Stimulated activated naive CD8-positive, alpha-beta T cell treated with anti-CD3 and anti-CD28 coated beads, Interleukin-15, Interleukin-2, amounts not matched to agents 100 ng/mL and 50 ng/mL, for 24 hours (primary cell): Measurements from ENCODE around the gene ZNF497.
"Not testable (repeated sequence)": the region's sequence is repeated elsewhere in the genome, so short reads cannot be mapped to it uniquely, and the experiment has no call there.

Source experiments
- H3K27ac Mint-ChIP-seq: one replicate; pipeline ENCODE4 v1.8.0; 2021; ENCODE audit warnings: mild to moderate bottlenecking, mixed read lengths
- H3K27me3 Mint-ChIP-seq: one replicate; pipeline ENCODE4 v1.8.0; 2021; ENCODE audit warnings: mixed read lengths
- H3K36me3 Mint-ChIP-seq: one replicate; pipeline ENCODE4 v1.8.0; 2021; ENCODE audit warnings: low read depth, mixed read lengths
- H3K4me1 Mint-ChIP-seq: one replicate; pipeline ENCODE4 v1.8.0; 2021; ENCODE audit warnings: low read depth, mixed read lengths
- H3K4me3 Mint-ChIP-seq: one replicate; pipeline ENCODE4 v1.8.0; 2021; ENCODE audit warnings: mild to moderate bottlenecking, mixed read lengths
- H3K9me3 Mint-ChIP-seq: one replicate; pipeline ENCODE4 v1.8.0; 2021; ENCODE audit warnings: mixed read lengths

The ZNF497 gene

DNA sequence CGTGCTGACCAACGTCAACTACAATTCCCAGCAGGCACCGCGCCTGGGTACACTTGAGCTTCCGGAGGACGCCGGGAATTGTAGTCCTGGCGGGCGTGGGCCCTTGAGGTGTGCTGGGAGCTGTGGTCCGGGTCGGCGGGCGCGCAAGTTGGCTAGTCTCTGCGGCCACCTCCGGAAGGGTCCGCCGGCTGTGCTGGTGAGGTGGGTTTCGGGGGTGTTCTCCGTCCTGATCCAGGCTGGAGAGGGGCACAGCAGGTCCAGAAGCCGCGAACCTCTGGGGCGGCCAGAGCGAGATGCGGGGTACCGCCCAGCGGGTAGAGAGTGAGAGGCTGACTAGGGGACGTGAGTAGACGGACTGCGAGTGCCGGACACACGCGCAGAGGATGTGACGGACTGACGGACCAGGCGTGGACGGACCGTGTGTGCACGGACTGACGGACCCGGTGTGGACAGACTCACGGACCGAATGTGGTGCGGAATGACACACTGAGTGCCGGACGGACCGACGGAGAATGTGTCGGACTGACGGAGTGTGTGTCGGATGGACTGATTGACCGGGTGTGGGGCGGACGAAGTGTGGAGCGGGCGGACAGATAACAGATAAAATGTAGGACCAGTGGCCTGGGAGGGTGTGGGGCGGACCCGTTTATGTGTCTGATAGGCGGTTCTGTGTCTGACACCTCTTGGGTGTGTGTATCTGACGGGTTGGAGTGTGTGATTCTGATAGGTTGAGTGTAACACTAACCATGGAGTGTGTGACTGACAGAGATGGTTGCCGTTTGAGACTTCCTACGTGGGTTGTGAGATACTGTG, 35.4 kb downstream of the ZNF497 start, which contains the start of gene ZSCAN22:
Gene ZSCAN22, plus strand, starts transcription at position 81 of the 813 bp plus-strand sequence. CDS start 7,809 bp downstream, outside the sequence.
- Mint-ChIP-seq H3K4me1 (no peaks in the 10 kb centered on the region), H3K27ac (no peak within 1 kb of the TSS), H3K36me3 (peaks cover 4% of the 10 kb centered on the region), H3K9me3 (no peaks in the 10 kb centered on the region), H3K27me3 (no peaks in the 10 kb centered on the region), H3K4me3 (no peak within 1 kb of the TSS)

- no peaks in the 10 kb centered on the region for H3K4me1 Mint-ChIP-seq
Observed at GRCh38 chr19:58326501-58326913, 36.0 kb downstream of the ZNF497 start.

DNA sequence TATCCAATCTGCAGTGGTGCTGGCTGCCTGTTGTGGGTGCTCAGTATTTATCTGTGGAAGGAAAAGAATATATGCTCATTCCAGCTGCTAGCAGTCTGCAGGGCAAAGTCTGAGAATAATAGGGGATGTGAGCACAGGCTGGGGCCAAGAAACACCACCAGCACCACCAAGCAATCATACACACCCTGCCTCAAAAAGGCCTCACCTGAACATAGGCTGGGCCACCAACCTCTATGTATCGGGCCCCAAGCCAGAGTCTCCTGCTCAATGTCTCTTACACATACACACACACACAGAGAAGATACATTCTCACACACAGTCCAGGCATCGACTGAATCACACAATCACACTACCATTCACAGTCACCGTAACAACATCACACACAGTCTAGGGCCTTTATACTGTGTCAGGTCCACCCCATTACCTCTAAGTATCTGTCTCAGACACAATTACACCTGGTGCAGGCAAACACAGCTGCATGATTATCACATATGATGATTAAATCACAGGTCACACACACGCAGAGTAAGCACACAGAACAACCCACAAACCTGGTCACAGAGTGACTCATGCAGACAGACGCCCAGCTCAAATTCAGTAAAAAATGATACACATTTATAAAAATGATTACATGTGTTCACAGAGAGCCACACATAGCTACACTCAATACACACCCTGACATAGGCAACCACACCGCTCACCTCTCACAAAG, 37.1 kb downstream of the ZNF497 start:
- H3K4me1 Mint-ChIP-seq = no peaks in the 10 kb centered on the region
- H3K9me3 Mint-ChIP-seq = no peaks in the 10 kb centered on the region

More at GRCh38 chr19:58326501-58326913, 36.0 kb downstream of the ZNF497 start:
- Mint-ChIP-seq H3K27ac (no peak overlapping the region), H3K27me3 (no peaks in the 10 kb centered on the region), H3K9me3 (no peaks in the 10 kb centered on the region), H3K4me3 (no peak overlapping the region), H3K36me3 (peaks cover 4% of the 10 kb centered on the region)

GRCh38 chr19:58319241-58319640, 43.3 kb downstream of the ZNF497 start:
- Mint-ChIP-seq H3K27me3 (no peaks in the 10 kb centered on the region), H3K36me3 (peaks cover 23% of the 10 kb centered on the region), H3K4me1 (no peaks in the 10 kb centered on the region), H3K27ac (no peak overlapping the region), H3K4me3 (no peak overlapping the region), H3K9me3 (no peaks in the 10 kb centered on the region)

More for the DNA sequence above, 37.1 kb downstream of the ZNF497 start:
- H3K4me3 Mint-ChIP-seq = no peak overlapping the region
- H3K27ac Mint-ChIP-seq = no peak overlapping the region
- H3K36me3 Mint-ChIP-seq = peaks cover 4% of the 10 kb centered on the region
- H3K27me3 Mint-ChIP-seq = no peaks in the 10 kb centered on the region

DNA sequence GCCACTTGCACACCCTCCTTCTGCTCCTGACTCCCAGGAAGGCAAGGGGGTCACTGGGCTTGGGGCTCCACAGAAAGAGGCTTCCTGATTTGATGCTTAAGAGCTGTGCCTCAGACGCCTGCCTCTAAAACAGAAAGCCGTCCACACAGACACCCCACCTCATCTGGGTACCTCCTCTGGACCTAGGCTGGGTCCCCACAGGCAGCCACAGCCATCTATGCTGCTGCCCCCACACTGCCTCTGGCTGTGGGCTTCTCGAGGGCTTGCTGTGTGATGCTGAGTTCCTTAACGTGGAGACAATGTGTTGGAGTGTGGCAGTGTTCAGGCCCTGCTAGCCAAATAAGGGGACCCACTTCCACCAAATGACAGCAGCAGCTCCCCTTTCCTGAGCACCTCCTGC, 44.3 kb downstream of the ZNF497 start:
- Mint-ChIP-seq H3K4me3 (no peak overlapping the region), H3K27me3 (no peaks in the 10 kb centered on the region), H3K4me1 (no peaks in the 10 kb centered on the region)

GRCh38 chr19:58317476-58318072, 45.0 kb downstream of the ZNF497 start:
- no peaks in the 10 kb centered on the region for H3K27me3 Mint-ChIP-seq
- no peak overlapping the region for H3K27ac Mint-ChIP-seq
- no peaks in the 10 kb centered on the region for H3K4me1 Mint-ChIP-seq
- no peaks in the 10 kb centered on the region for H3K9me3 Mint-ChIP-seq
- H3K36me3 Mint-ChIP-seq = peaks cover 36% of the 10 kb centered on the region
- no peak overlapping the region for H3K4me3 Mint-ChIP-seq

More for the DNA sequence above, 44.3 kb downstream of the ZNF497 start:
- no peaks in the 10 kb centered on the region for H3K9me3 Mint-ChIP-seq
- peaks cover 31% of the 10 kb centered on the region for H3K36me3 Mint-ChIP-seq
- H3K27ac Mint-ChIP-seq = no peak overlapping the region

- H3K4me3 Mint-ChIP-seq = no peak overlapping the region
- H3K4me1 Mint-ChIP-seq = no peaks in the 10 kb centered on the region
- no peaks in the 10 kb centered on the region for H3K27me3 Mint-ChIP-seq
- H3K9me3 Mint-ChIP-seq = no peaks in the 10 kb centered on the region
- peaks cover 50% of the 10 kb centered on the region for H3K36me3 Mint-ChIP-seq
- no peak overlapping the region for H3K27ac Mint-ChIP-seq
Observed at GRCh38 chr19:58315580-58315979, 47.0 kb downstream of the ZNF497 start.

DNA sequence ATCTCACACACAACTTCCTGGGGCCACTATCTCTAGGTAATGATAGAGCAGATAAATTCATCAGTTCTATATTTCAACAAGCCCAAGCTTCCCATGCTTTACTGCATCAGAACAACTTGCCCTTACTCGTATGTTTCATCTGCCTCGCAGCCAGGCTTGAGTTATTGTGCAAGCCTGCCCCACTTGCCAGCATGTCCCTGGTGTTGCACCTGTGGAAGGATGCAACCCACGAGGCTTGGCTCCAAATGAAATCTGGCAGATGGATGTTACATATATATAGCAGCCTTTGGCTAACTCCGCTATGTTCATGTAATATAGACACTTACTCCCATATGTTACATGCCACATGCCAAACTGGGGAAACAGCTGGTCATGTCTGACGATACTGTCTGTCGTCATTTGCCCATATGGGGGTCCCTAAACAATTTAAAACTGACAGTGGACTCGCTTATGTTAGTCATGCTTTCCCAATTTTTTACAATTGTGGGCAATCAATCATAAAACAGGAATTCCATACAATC, 51.1 kb downstream of the ZNF497 start:
- no peak overlapping the region for H3K4me3 Mint-ChIP-seq
- H3K9me3 Mint-ChIP-seq = no peaks in the 10 kb centered on the region
- H3K27ac Mint-ChIP-seq = no peak overlapping the region
- peaks cover 30% of the 10 kb centered on the region for H3K4me1 Mint-ChIP-seq
- no peaks in the 10 kb centered on the region for H3K27me3 Mint-ChIP-seq
- peaks cover 91% of the 10 kb centered on the region for H3K36me3 Mint-ChIP-seq

- H3K27ac Mint-ChIP-seq, H3K4me3 Mint-ChIP-seq, H3K27me3 Mint-ChIP-seq, H3K9me3 Mint-ChIP-seq: not testable (repeated sequence)
- Mint-ChIP-seq H3K4me1 (peaks cover 36% of the 10 kb centered on the region), H3K36me3 (peaks cover 92% of the 10 kb centered on the region)
Observed at GRCh38 chr19:58310685-58311084, 51.9 kb downstream of the ZNF497 start.

- no peak overlapping the region for H3K4me3 Mint-ChIP-seq
- H3K36me3 Mint-ChIP-seq = peaks cover 75% of the 10 kb centered on the region
- no peaks in the 10 kb centered on the region for H3K9me3 Mint-ChIP-seq
- peaks cover 50% of the 10 kb centered on the region for H3K4me1 Mint-ChIP-seq
- H3K27me3 Mint-ChIP-seq = no peaks in the 10 kb centered on the region
- no peak overlapping the region for H3K27ac Mint-ChIP-seq
Observed at GRCh38 chr19:58307736-58308135, 54.8 kb downstream of the ZNF497 start.

- H3K27me3 Mint-ChIP-seq = no peaks in the 10 kb centered on the region
- H3K36me3 Mint-ChIP-seq = peaks cover 76% of the 10 kb centered on the region
- no peaks in the 10 kb centered on the region for H3K9me3 Mint-ChIP-seq
- peaks cover 50% of the 10 kb centered on the region for H3K4me1 Mint-ChIP-seq
- peak overlapping the region; percentile 83 for H3K27ac Mint-ChIP-seq
- H3K4me3 Mint-ChIP-seq = peak overlapping the region; percentile 97
Observed at GRCh38 chr19:58305932-58306323, 56.6 kb downstream of the ZNF497 start.

- H3K4me3 Mint-ChIP-seq = peak within 1 kb of the TSS; percentile 97
- H3K9me3 Mint-ChIP-seq = no peaks in the 10 kb centered on the region
Observed at GRCh38 chr19:58305065-58305931, 57.3 kb downstream of the ZNF497 start, which contains the start of gene ERVK3-1. TSS of gene ERVK3-1 (plus strand) at chr19:58305377. CDS start at chr19:58312169, 6,792 bp downstream.

GRCh38 chr19:58304748-58305064, 57.8 kb downstream of the ZNF497 start:
- Mint-ChIP-seq H3K36me3 (peaks cover 80% of the 10 kb centered on the region), H3K27ac (peak overlapping the region; percentile 97), H3K4me1 (peaks cover 50% of the 10 kb centered on the region), H3K4me3 (peak overlapping the region; percentile 97), H3K9me3 (no peaks in the 10 kb centered on the region), H3K27me3 (no peaks in the 10 kb centered on the region)

More at GRCh38 chr19:58305065-58305931, 57.3 kb downstream of the ZNF497 start, which contains the start of gene ERVK3-1:
- Mint-ChIP-seq H3K27me3 (no peaks in the 10 kb centered on the region), H3K36me3 (peaks cover 80% of the 10 kb centered on the region), H3K4me1 (peaks cover 50% of the 10 kb centered on the region), H3K27ac (peak within 1 kb of the TSS; percentile 97)
